ENCODE data around the gene CRYBA2.
A peak's percentile ranks its signal among the peaks of the same experiment; 100 is the strongest.

CRYBA2 gene

GRCh38 chr2:219022616-219023015 is 29.4 kb upstream of the CRYBA2 start:
- no peak for DNase-seq

GRCh38 chr2:219022041-219022440 is 28.8 kb upstream of the CRYBA2 start:
- DNase-seq: no peak

- no peak for DNase-seq
Observed at GRCh38 chr2:219021591-219021990, 28.4 kb upstream of the CRYBA2 start.

GRCh38 chr2:219020604-219021365 is 27.6 kb upstream of the CRYBA2 start:
- DNase-seq: no peak

- no peak for DNase-seq
Observed at GRCh38 chr2:219019436-219019835, 26.2 kb upstream of the CRYBA2 start.

GRCh38 chr2:219018726-219019125 is 25.5 kb upstream of the CRYBA2 start:
- no peak for DNase-seq

GRCh38 chr2:219018286-219018685 is 25.1 kb upstream of the CRYBA2 start:
- DNase-seq: no peak

- DNase-seq: no peak
Observed at GRCh38 chr2:219017201-219017931, 24.1 kb upstream of the CRYBA2 start.

- DNase-seq: no peak
Observed at GRCh38 chr2:219016721-219017120, 23.5 kb upstream of the CRYBA2 start.

GRCh38 chr2:219010873-219011272 is 17.7 kb upstream of the CRYBA2 start:
- DNase-seq: no peak

- DNase-seq: no peak
Observed at GRCh38 chr2:219010162-219010756, 17.0 kb upstream of the CRYBA2 start.

GRCh38 chr2:219009294-219009693 is 16.1 kb upstream of the CRYBA2 start:
- no peak for DNase-seq

GRCh38 chr2:219003979-219004378 is 10.8 kb upstream of the CRYBA2 start:
- DNase-seq: no peak

GRCh38 chr2:219003267-219003634 is 10.0 kb upstream of the CRYBA2 start:
- DNase-seq: no peak

- DNase-seq: peak; percentile 37
Observed at GRCh38 chr2:219002395-219003266, 9.4 kb upstream of the CRYBA2 start.

- no peak for DNase-seq
Observed at GRCh38 chr2:219001577-219002394, 8.6 kb upstream of the CRYBA2 start.

GRCh38 chr2:219001100-219001576 is 7.9 kb upstream of the CRYBA2 start:
- DNase-seq: no peak

GRCh38 chr2:219000569-219000960 is 7.3 kb upstream of the CRYBA2 start:
- DNase-seq: no peak

GRCh38 chr2:218999881-219000568 is 6.8 kb upstream of the CRYBA2 start:
- DNase-seq: no peak

- no peak for DNase-seq
Observed at GRCh38 chr2:218999021-218999880, 6.0 kb upstream of the CRYBA2 start.

Measured in effector CD4-positive, alpha-beta T cell (primary cell).